Measurements from ENCODE around the gene ENTR1.

The ENTR1 gene

DNA sequence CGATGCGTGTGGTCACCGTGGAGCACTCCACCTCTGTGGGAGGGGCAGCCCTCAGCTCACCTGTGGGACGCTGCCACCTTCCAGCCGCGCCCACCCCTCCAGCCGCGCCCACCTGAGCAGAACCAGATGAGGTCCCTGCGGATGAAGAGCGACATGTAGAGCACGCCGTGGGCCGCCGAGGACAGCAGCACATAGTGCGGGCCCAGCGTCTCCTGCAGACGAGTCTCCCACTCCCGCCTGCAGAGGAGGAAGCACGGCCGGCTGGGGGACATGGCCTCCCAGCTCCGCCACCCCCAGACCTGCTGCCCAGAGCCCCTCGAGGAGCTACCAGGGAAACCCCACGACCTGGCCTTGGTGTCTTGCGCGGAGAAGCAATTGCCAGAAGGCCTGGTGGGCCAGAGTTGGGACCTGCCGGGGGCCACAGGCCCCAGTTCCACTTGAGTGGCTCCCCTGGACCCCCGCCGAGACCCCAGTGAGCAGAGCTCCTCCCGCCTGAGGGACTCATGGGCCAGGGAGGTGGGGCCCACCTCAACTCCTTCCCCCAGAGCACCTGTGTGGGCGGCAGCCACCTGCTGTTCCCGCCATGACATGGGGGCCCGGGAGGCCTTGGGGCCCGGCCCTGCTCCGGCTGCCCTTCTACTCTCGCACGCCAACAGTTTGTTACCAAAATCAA, 22.8 kb upstream of the ENTR1 start:
- peaks cover 6% of the 10 kb centered on the region; the same call in 1 of the 2 replicates for H3F3A ChIP-seq (ENCODE audit: control insufficient read depth, insufficient read depth)
- H3K27ac ChIP-seq (ENCODE audit: low read depth, low read length) = no peak overlapping the region
- TF ChIP-seq EZH2phosphoT487 (IDR thresholded peaks at IDR 0.05; ENCODE audit: borderline replicate concordance, low read length) = no peak
- TF ChIP-seq, protein P1, sequence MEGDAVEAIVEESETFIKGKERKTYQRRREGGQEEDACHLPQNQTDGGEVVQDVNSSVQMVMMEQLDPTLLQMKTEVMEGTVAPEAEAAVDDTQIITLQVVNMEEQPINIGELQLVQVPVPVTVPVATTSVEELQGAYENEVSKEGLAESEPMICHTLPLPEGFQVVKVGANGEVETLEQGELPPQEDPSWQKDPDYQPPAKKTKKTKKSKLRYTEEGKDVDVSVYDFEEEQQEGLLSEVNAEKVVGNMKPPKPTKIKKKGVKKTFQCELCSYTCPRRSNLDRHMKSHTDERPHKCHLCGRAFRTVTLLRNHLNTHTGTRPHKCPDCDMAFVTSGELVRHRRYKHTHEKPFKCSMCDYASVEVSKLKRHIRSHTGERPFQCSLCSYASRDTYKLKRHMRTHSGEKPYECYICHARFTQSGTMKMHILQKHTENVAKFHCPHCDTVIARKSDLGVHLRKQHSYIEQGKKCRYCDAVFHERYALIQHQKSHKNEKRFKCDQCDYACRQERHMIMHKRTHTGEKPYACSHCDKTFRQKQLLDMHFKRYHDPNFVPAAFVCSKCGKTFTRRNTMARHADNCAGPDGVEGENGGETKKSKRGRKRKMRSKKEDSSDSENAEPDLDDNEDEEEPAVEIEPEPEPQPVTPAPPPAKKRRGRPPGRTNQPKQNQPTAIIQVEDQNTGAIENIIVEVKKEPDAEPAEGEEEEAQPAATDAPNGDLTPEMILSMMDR (IDR thresholded peaks at IDR 0.05; ENCODE audit: low read depth, low read length, poor library complexity, severe bottlenecking) = no peak
- H3K79me2 ChIP-seq (ENCODE audit: control insufficient read depth, low read length) = peaks cover 37% of the 10 kb centered on the region
- H3K9me3 ChIP-seq (ENCODE audit: control insufficient read depth, insufficient read depth, low read length) = no peaks in the 10 kb centered on the region
- no peak overlapping the region for H3K4me3 ChIP-seq (ENCODE audit: low read length)
- peaks cover 18% of the 10 kb centered on the region for H3K4me1 ChIP-seq (ENCODE audit: control insufficient read depth, low read length)
- H3K4me2 ChIP-seq (ENCODE audit: low read length) = no peak overlapping the region
- H3K36me3 ChIP-seq (ENCODE audit: control insufficient read depth, low read length) = peaks cover 36% of the 10 kb centered on the region
- H4K20me1 ChIP-seq (ENCODE audit: control insufficient read depth, insufficient read depth, low read depth, low read length) = peaks cover 17% of the 10 kb centered on the region; the same call in 1 of the 2 replicates
- H3K27me3 ChIP-seq (ENCODE audit: control insufficient read depth, low read length) = no peaks in the 10 kb centered on the region
- no peaks in the 10 kb centered on the region for H3K9me2 ChIP-seq (replicated peaks; ENCODE audit: control insufficient read depth, low read length)

DNA sequence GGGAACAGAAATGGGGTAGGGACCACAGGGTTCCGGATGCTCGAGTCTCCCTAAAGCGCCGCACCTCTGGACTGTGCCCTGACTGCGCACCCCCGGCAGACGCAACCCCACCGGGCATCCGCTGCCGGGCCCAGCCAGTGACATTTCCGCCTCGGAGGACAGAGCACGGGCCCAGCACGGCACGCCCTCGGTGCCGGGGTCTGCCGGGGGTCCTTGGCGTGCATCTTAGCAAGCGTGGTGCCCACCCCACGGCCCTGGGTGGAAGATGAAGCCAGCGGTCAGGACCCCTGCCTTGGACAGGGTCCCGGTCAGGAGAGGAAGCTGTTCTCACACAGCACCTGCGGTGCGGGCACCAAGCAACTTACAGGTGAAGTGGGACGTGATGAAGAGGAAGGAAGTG, 22.2 kb upstream of the ENTR1 start:
- Histone ChIP-seq H3K9me2 (replicated peaks; ENCODE audit: control insufficient read depth, low read length) (no peaks in the 10 kb centered on the region), H3K27ac (ENCODE audit: low read depth, low read length) (no peak overlapping the region), H3K79me2 (ENCODE audit: control insufficient read depth, low read length) (peaks cover 31% of the 10 kb centered on the region), H3F3A (ENCODE audit: control insufficient read depth, insufficient read depth) (peaks cover 6% of the 10 kb centered on the region; the same call in 1 of the 2 replicates), H3K36me3 (ENCODE audit: control insufficient read depth, low read length) (peaks cover 36% of the 10 kb centered on the region), H3K9me3 (ENCODE audit: control insufficient read depth, insufficient read depth, low read length) (no peaks in the 10 kb centered on the region), H3K4me1 (ENCODE audit: control insufficient read depth, low read length) (peaks cover 13% of the 10 kb centered on the region), H3K4me2 (ENCODE audit: low read length) (no peak overlapping the region), H3K4me3 (ENCODE audit: low read length) (no peak overlapping the region), H3K27me3 (ENCODE audit: control insufficient read depth, low read length) (no peaks in the 10 kb centered on the region), H4K20me1 (ENCODE audit: control insufficient read depth, insufficient read depth, low read depth, low read length) (peaks cover 11% of the 10 kb centered on the region; the same call in 1 of the 2 replicates)
- no peak for TF ChIP-seq EZH2phosphoT487 (IDR thresholded peaks at IDR 0.05; ENCODE audit: borderline replicate concordance, low read length)
- TF ChIP-seq, protein P1 (IDR thresholded peaks at IDR 0.05; ENCODE audit: low read depth, low read length, poor library complexity, severe bottlenecking) = no peak

DNA sequence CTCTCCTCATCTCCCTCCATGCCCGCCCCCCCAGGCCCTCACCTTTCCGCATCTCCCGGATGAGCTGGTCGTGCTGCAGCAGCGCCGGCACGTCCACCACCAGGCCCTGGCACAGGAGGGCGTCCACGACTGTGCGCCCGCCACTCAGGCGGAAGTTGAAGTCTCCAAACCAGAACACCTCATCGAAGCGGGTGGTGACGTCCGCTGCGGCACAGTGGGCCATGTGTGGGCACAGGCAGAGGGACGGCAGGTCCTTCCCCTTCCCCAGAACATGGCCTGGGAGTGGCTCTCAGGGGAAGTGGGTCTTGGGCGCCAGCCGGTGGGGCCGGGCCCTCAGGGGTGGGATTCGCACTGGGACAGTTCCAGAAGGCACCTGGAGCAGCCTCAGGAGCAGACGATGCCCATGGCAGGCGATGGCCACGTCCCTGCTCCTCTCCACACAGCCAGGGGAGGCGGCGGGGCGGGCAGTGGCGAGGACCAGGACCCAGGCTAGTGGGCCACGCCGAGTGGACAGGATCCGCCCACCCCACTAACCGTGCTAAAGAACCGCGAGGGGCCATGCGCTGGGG, 21.5 kb upstream of the ENTR1 start:
- no peaks in the 10 kb centered on the region for H3K27me3 ChIP-seq (ENCODE audit: control insufficient read depth, low read length)
- peaks cover 6% of the 10 kb centered on the region; the same call in 1 of the 2 replicates for H3F3A ChIP-seq (ENCODE audit: control insufficient read depth, insufficient read depth)
- H3K27ac ChIP-seq (ENCODE audit: low read depth, low read length) = no peak overlapping the region
- H3K4me1 ChIP-seq (ENCODE audit: control insufficient read depth, low read length) = peaks cover 5% of the 10 kb centered on the region
- H3K9me3 ChIP-seq (ENCODE audit: control insufficient read depth, insufficient read depth, low read length) = no peaks in the 10 kb centered on the region
- H3K9me2 ChIP-seq (replicated peaks; ENCODE audit: control insufficient read depth, low read length) = no peaks in the 10 kb centered on the region
- no peak overlapping the region for H3K4me2 ChIP-seq (ENCODE audit: low read length)
- peaks cover 4% of the 10 kb centered on the region; the same call in 1 of the 2 replicates for H4K20me1 ChIP-seq (ENCODE audit: control insufficient read depth, insufficient read depth, low read depth, low read length)
- H3K79me2 ChIP-seq (ENCODE audit: control insufficient read depth, low read length) = peaks cover 24% of the 10 kb centered on the region
- no peak overlapping the region for H3K4me3 ChIP-seq (ENCODE audit: low read length)
- peaks cover 37% of the 10 kb centered on the region for H3K36me3 ChIP-seq (ENCODE audit: control insufficient read depth, low read length)
- TF ChIP-seq, protein P1 (IDR thresholded peaks at IDR 0.05; ENCODE audit: low read depth, low read length, poor library complexity, severe bottlenecking) = no peak

Data from DOHH2 (cell line).